Endodermal cell (in vitro differentiated cells): ENCODE results near the gene ZNF341. TPM values are rescaled to one million over a fixed set of nuclear protein-coding genes. Genes with fewer than 3 reads are reported as not detected.

Experiments used
- DNase-seq: peaks from one replicate; pipeline ENCODE4 v3.0.0-alpha.2; 2017
- H3K27ac ChIP-seq: 2 replicates; pipeline ENCODE4 v1.5.1; 2013; ENCODE audit warnings: mild to moderate bottlenecking, low read depth, low read length, moderate library complexity
- H3K27me3 ChIP-seq: 2 replicates; pipeline ENCODE4 v1.6.1; 2013; ENCODE audit warnings: mild to moderate bottlenecking, low read length, moderate library complexity; ENCODE audit not compliant: insufficient read depth, control insufficient read depth, poor library complexity, severe bottlenecking
- H3K36me3 ChIP-seq: 2 replicates; pipeline ENCODE4 v1.7.0; 2013; ENCODE audit warnings: mild to moderate bottlenecking, low read length, moderate library complexity; ENCODE audit not compliant: control insufficient read depth, insufficient read depth
- H3K4me1 ChIP-seq: one replicate; pipeline ENCODE4 v1.7.0; 2013; ENCODE audit warnings: low read length; ENCODE audit not compliant: control insufficient read depth, insufficient read depth
- H3K4me3 ChIP-seq: 2 replicates; pipeline ENCODE4 v1.5.1; 2013; ENCODE audit warnings: mild to moderate bottlenecking, low read length, moderate library complexity
- H3K9ac ChIP-seq: 2 replicates; pipeline ENCODE4 v1.6.1; 2013; ENCODE audit warnings: mild to moderate bottlenecking, low read length, moderate library complexity; ENCODE audit not compliant: poor library complexity, severe bottlenecking; ENCODE audit errors: extremely low read depth
- H3K9me3 ChIP-seq: 2 replicates; pipeline ENCODE4 v1.6.1; 2013; ENCODE audit warnings: mild to moderate bottlenecking, low read length, moderate library complexity; ENCODE audit not compliant: control insufficient read depth
- H3K27ac Mint-ChIP-seq: 2 replicates; pipeline ENCODE4 v1.8.0; 2020; ENCODE audit warnings: mixed read lengths
- H3K27me3 Mint-ChIP-seq: 2 replicates; pipeline ENCODE4 v1.8.0; 2021; ENCODE audit warnings: mild to moderate bottlenecking, mixed read lengths; ENCODE audit not compliant: insufficient read depth
- H3K36me3 Mint-ChIP-seq: 2 replicates; pipeline ENCODE4 v1.8.0; 2020; ENCODE audit warnings: low read depth, mixed read lengths
- H3K4me1 Mint-ChIP-seq: 2 replicates; pipeline ENCODE4 v1.8.0; 2020; ENCODE audit warnings: mixed read lengths
- H3K4me3 Mint-ChIP-seq: 2 replicates; pipeline ENCODE4 v1.8.0; 2020; ENCODE audit warnings: mild to moderate bottlenecking, moderate library complexity, mixed read lengths
- H3K9me3 Mint-ChIP-seq: 2 replicates; pipeline ENCODE4 v1.8.0; 2020; ENCODE audit warnings: mild to moderate bottlenecking, mixed read lengths
- CTCF ChIP-seq: fragments of 200-600 bp; sonication (generic); conservative IDR thresholded peaks from 2 replicates; pipeline ENCODE4 v1.5.0; 2021; ENCODE audit warnings: antibody characterized with exemption, mild to moderate bottlenecking
- WGBS, 2 experiments: methylation state at CpG; one replicate each; pipeline versions ENCODE4 v1.1.5 to v1.1.7; 2013; ENCODE audit warnings: missing lambda C conversion rate in 2 of 2, mixed read lengths in 1 of 2; ENCODE audit not compliant: insufficient coverage in 1 of 2, insufficient read length in 1 of 2; 5-methylcytosine and 5-hydroxymethylcytosine counted together
- total RNA-seq, 2 donors: library from RNA; stranded (reverse); fragmentation: NEBNext Ultra II Directional in 1 of 2; extraction: Animal tissue kit (Norgen Biotek cat#: 25700) in 1 of 2; gene quantifications; 2 replicates in 1 of 2; 3 replicates in 1 of 2; pipeline ENCODE4 v1.2.1, GENCODE V29; 2021

ZNF341 gene
- total RNA-seq, 2 donors from 2014 or later, result 5.4 to 6.5 TPM

GRCh38 chr20:33732166-33732970, 572 bp downstream of the ZNF341 start:
- TF ChIP-seq CTCF, result no peak
- peaks cover 21% of the 10 kb centered on the region for H3K9me3 ChIP-seq
- Mint-ChIP-seq H3K4me3 (peak overlapping the region; percentile 57), H3K9me3 (peaks cover 23% of the 10 kb centered on the region), H3K27me3 (no peaks in the 10 kb centered on the region), H3K36me3 (peaks cover 16% of the 10 kb centered on the region), H3K27ac (peak overlapping the region; percentile 82), H3K4me1 (peaks cover 19% of the 10 kb centered on the region)
- no peaks in the 10 kb centered on the region for H3K27me3 ChIP-seq
- WGBS, 2 experiments, result 7 to 21% methylated on average over 25 to 68 of the region's 68 CpGs
- peak; percentile 94 for DNase-seq
- peak overlapping the region; percentile 80 for H3K27ac ChIP-seq
- H3K4me1 ChIP-seq, result no peaks in the 10 kb centered on the region
- H3K9ac ChIP-seq, result peak overlapping the region; percentile 43
- peak overlapping the region; percentile 83 for H3K4me3 ChIP-seq
- H3K36me3 ChIP-seq, result peaks cover 3% of the 10 kb centered on the region

- H3K36me3 Mint-ChIP-seq, result peaks cover 26% of the 10 kb centered on the region
- DNase-seq, result peak; percentile 66
- H3K4me3 ChIP-seq, result no peak overlapping the region
- WGBS, 2 experiments, result 83 to 90% methylated on average over 2 to 6 of the region's 6 CpGs
- peak overlapping the region; percentile 57 for H3K4me3 Mint-ChIP-seq
- peaks cover 32% of the 10 kb centered on the region for H3K9me3 Mint-ChIP-seq
- no peak overlapping the region for H3K9ac ChIP-seq
- H3K27ac Mint-ChIP-seq, result peak overlapping the region; percentile 74
- H3K27me3 Mint-ChIP-seq, result no peaks in the 10 kb centered on the region
- H3K27me3 ChIP-seq, result no peaks in the 10 kb centered on the region
- H3K4me1 Mint-ChIP-seq, result peaks cover 19% of the 10 kb centered on the region
- no peak overlapping the region for H3K27ac ChIP-seq
- no peak for TF ChIP-seq CTCF
- peaks cover 3% of the 10 kb centered on the region for H3K36me3 ChIP-seq
- H3K4me1 ChIP-seq, result no peaks in the 10 kb centered on the region
- H3K9me3 ChIP-seq, result peaks cover 26% of the 10 kb centered on the region
These were observed 2.1 kb downstream of the ZNF341 start for GRCh38 chr20:33733654-33734576.

- H3K9ac ChIP-seq, result no peak overlapping the region
- Mint-ChIP-seq H3K4me1 (peaks cover 17% of the 10 kb centered on the region), H3K36me3 (peaks cover 26% of the 10 kb centered on the region), H3K4me3 (no peak overlapping the region), H3K9me3 (peaks cover 34% of the 10 kb centered on the region), H3K27me3 (no peaks in the 10 kb centered on the region), H3K27ac (no peak overlapping the region)
- H3K27ac ChIP-seq, result no peak overlapping the region
- 95 to 97% methylated on average over 3 of the region's 3 CpGs for WGBS, 2 experiments
- TF ChIP-seq CTCF, result no peak
- peaks cover 3% of the 10 kb centered on the region for H3K36me3 ChIP-seq
- no peak for DNase-seq
- no peak overlapping the region for H3K4me3 ChIP-seq
- H3K4me1 ChIP-seq, result no peaks in the 10 kb centered on the region
- no peaks in the 10 kb centered on the region for H3K27me3 ChIP-seq
- peaks cover 26% of the 10 kb centered on the region for H3K9me3 ChIP-seq
These were observed 5.2 kb downstream of the ZNF341 start for GRCh38 chr20:33736962-33737361.
